ENCODE data around the gene ADAMTS10. TPM values are rescaled to one million over a fixed set of nuclear protein-coding genes. Genes with fewer than 3 reads are reported as not detected.

The ADAMTS10 gene
- total and polyA plus RNA-seq, 3 experiments from 2014 or later = 1.3 to 16.2 (median 13.2) TPM

DNA sequence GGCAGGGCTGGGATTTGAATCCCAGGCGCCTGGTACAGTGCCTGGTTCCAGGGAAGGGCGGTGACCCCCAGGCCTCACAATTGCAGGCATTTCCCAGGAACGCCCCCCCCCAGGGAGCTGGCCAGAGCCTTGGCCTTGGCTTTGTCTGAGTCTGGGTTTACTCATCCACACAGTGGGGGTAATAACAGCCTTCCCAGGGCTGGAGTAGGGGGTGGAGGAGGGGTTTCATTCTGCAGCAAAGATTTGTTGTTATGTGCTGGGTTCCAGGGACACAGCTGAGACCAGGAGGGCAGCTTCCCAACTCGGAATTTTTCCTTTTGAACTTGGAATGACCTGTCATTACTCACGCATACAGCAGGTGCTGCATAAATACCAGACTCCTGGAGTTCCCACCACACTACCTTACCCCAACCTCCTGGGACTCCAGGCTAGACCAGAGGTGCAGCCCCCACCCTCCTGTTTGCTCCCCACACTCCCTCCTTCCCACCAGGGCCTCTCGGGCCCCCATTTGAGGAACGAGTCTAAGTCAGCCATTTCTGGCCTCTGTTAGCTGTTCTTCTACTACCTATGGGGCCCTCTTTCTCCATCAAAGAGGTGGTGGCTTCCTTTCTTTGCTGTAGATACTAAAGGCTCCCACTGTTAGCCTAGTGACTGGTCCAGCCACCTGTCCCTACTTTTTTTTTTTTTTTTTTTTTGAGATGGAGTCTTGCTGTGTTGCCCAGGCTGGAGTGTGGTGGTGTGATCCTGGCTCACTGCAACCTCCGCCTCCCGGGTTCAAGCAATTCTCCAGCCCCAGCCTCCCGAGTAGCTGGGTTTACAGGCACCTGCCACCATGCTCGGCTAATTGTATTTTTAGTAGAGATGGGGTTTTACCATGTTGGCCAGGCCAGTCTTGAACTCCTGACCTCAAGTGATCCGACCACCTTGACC, 1.6 kb upstream of the ADAMTS10 start:
- Histone ChIP-seq H3K27me3 (ENCODE audit: insufficient read depth, low read length, poor library complexity, severe bottlenecking) (no peaks in the 10 kb centered on the region), H3K36me3 (ENCODE audit: insufficient read depth, low read length) (no peaks in the 10 kb centered on the region), H3K4me1 (ENCODE audit: insufficient read depth, low read length) (peaks cover 45% of the 10 kb centered on the region), H3K27ac (ENCODE audit: low read depth, low read length) (no peak overlapping the region), H3K4me3 (ENCODE audit: low read length) (no peak overlapping the region), H3K9me3 (ENCODE audit: low read length) (no peaks in the 10 kb centered on the region)
- ChIA-PET CTCF (interaction anchor here (0.9 to 2.3 kb wide), 7 partner anchors 7 to 42 kb away, joined by 3 to 9 read pairs (median 4); no protein-coding TSS in a partner anchor), POLR2A (interaction anchor here (0.5 to 2.5 kb wide), 7 partner anchors 9 to 289 kb away, joined by 3 to 11 read pairs (median 6); no protein-coding TSS in a partner anchor)
- Mint-ChIP-seq H3K27ac (peak overlapping the region; percentile 78 to 95 (median 86)), H3K27me3 (peaks cover 0 to 7% of the 10 kb centered on the region in 2 donors), H3K9me3 (peaks cover 0 to 2% (median 0%) of the 10 kb centered on the region in 5 donors), H3K4me3 (peak overlapping the region; percentile 75 to 89 (median 86)), H3K36me3 (peaks cover 0 to 14% (median 0%) of the 10 kb centered on the region in 3 donors), H3K4me1 (peaks cover 37 to 52% (median 40%) of the 10 kb centered on the region in 3 donors)
- DNase-seq = peak in 2 of 5 donors; percentile 43 to 56

DNA sequence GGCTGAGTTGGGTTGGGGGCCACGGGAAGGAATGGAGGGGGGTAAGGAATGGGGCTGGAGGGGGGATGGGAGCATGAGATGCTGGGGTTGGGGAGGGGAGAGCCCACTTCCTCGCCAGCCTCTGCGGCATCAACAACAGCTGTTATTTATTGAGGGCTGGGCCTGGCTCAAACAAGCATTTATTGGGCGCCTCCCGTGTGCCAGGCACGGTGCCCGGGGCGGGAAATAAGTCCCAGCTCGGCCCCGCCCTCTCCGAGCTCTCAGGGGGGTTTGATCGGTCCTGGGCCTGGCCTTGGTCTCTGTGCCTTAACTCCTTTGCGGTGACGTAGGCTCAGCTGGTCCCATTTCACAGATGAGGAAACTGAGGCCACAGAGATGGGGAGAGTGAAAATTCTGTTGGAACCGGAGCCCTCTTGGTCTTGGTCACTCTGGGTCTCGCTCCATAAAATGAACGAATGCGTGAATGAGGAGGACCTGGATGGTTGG, 919 bp upstream of the ADAMTS10 start:
- Mint-ChIP-seq H3K27ac (peak overlapping the region in 5 of 8 donors; percentile 35 to 85 (median 78)), H3K27me3 (peaks cover 0 to 7% of the 10 kb centered on the region in 2 donors), H3K4me3 (peak overlapping the region in 6 of 7 donors; percentile 55 to 87 (median 76)), H3K4me1 (peaks cover 37 to 58% (median 43%) of the 10 kb centered on the region in 3 donors), H3K9me3 (peaks cover 0 to 2% (median 0%) of the 10 kb centered on the region in 5 donors), H3K36me3 (peaks cover 0 to 18% (median 0%) of the 10 kb centered on the region in 3 donors)
- H3K36me3 ChIP-seq (ENCODE audit: insufficient read depth, low read length) = no peaks in the 10 kb centered on the region
- peaks cover 45% of the 10 kb centered on the region for H3K4me1 ChIP-seq (ENCODE audit: insufficient read depth, low read length)
- H3K9me3 ChIP-seq (ENCODE audit: low read length) = no peaks in the 10 kb centered on the region
- H3K4me3 ChIP-seq (ENCODE audit: low read length) = no peak overlapping the region
- no peaks in the 10 kb centered on the region for H3K27me3 ChIP-seq (ENCODE audit: insufficient read depth, low read length, poor library complexity, severe bottlenecking)
- ChIA-PET POLR2A (interaction anchor here (1.0 kb wide), 1 partner anchor 46 kb away, joined by 3 read pairs; no protein-coding TSS in a partner anchor), CTCF (interaction anchor here (0.6 to 2.0 kb wide), 4 partner anchors 31 to 43 kb away, joined by 3 to 9 read pairs (median 4); no protein-coding TSS in a partner anchor)
- no peak overlapping the region for H3K27ac ChIP-seq (ENCODE audit: low read depth, low read length)
- DNase-seq = peak in 1 of 5 donors; percentile 31

DNA sequence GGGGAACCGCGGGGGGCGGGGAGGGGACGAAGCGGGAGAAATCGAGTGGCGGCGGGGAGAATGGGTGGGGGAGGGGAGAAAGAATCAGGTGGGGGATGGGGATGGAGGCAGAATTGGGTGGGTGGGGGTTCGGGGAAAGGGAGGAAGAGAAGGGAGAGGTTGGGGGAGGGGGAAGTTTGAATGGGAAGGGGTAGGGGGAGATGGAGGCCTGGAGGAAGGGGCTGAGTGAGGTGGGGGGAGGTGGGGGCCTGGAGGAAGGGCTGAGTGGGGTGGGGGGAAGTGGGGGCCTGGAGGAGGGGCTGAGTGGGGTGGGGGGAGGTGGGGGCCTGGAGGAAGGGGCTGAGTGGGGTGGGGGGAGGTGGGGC, 403 bp upstream of the ADAMTS10 start:
- H3K36me3 Mint-ChIP-seq = peaks cover 0 to 20% (median 0%) of the 10 kb centered on the region in 3 donors
- POLR2A ChIA-PET = no interaction called here
- no peaks in the 10 kb centered on the region for H3K9me3 ChIP-seq (ENCODE audit: low read length)

DNA sequence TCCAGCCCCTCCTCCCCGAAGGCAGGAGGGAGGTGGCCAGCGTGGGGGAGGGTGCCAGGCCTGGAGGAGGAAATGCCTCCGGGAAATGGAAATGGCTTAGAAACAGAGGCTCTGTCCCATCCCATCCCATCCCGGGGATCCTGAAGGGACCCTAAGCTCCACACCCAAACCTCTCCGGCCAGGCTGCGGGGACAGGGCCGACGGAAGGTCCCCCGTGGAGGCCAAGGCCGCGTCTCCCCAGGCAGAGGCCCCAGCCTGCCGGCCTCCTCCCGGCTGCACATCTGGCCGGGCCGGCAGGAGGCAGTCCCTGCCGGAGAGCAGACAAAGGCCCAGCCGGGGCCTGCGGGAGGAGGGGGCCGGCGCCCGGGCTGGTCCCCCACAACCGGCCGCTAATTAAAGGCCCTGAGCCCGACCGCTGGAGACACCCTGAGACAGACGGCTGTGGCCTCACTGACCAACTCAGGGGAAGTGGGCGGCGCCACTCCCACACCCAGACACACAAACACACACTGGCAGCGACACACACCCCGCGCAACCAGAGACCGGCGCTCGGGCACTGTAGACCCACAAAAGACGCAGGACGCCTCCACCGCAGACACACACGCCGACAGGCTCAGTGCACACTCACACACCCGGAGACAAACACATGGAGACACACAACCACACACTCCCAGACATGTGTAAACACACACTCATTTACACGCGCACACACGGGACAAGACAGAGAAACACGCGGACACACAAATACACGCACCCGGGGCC, 1.1 kb downstream of the ADAMTS10 start:
- H3K4me3 ChIP-seq (ENCODE audit: low read length) = peak overlapping the region; percentile 94
- peaks cover 25 to 48% (median 35%) of the 10 kb centered on the region in 3 donors for H3K4me1 Mint-ChIP-seq
- H3K36me3 ChIP-seq (ENCODE audit: insufficient read depth, low read length) = no peaks in the 10 kb centered on the region
- H3K27ac ChIP-seq (ENCODE audit: low read depth, low read length) = no peak overlapping the region
- no peaks in the 10 kb centered on the region for H3K27me3 ChIP-seq (ENCODE audit: insufficient read depth, low read length, poor library complexity, severe bottlenecking)
- peak in 1 of 5 donors; percentile 25 for DNase-seq
- H3K36me3 Mint-ChIP-seq = peaks cover 0 to 31% (median 0%) of the 10 kb centered on the region in 3 donors
- POLR2A ChIA-PET = no interaction called here
- peaks cover 0 to 7% of the 10 kb centered on the region in 2 donors for H3K27me3 Mint-ChIP-seq
- H3K9me3 ChIP-seq (ENCODE audit: low read length) = no peaks in the 10 kb centered on the region
- peak overlapping the region in 7 of 8 donors; percentile 74 to 99 (median 92) for H3K27ac Mint-ChIP-seq
- CTCF ChIA-PET = no interaction called here
- peak overlapping the region; percentile 90 to 100 (median 97) for H3K4me3 Mint-ChIP-seq
- H3K4me1 ChIP-seq (ENCODE audit: insufficient read depth, low read length) = peaks cover 35% of the 10 kb centered on the region
- H3K9me3 Mint-ChIP-seq = peaks cover 0 to 2% (median 2%) of the 10 kb centered on the region in 5 donors

More for the DNA sequence above, 403 bp upstream of the ADAMTS10 start:
- DNase-seq = no peak
- Histone ChIP-seq H3K4me1 (ENCODE audit: insufficient read depth, low read length) (peaks cover 44% of the 10 kb centered on the region), H3K36me3 (ENCODE audit: insufficient read depth, low read length) (no peaks in the 10 kb centered on the region), H3K4me3 (ENCODE audit: low read length) (no peak overlapping the region), H3K27me3 (ENCODE audit: insufficient read depth, low read length, poor library complexity, severe bottlenecking) (no peaks in the 10 kb centered on the region), H3K27ac (ENCODE audit: low read depth, low read length) (no peak overlapping the region)
- peaks cover 0 to 7% of the 10 kb centered on the region in 2 donors for H3K27me3 Mint-ChIP-seq
- CTCF ChIA-PET = interaction anchor here (0.6 kb wide), 1 partner anchor 33 kb away, joined by 3 read pairs; no protein-coding TSS in a partner anchor
- H3K4me1 Mint-ChIP-seq = peaks cover 36 to 58% (median 43%) of the 10 kb centered on the region in 3 donors
- no peak overlapping the region for H3K27ac Mint-ChIP-seq
- H3K9me3 Mint-ChIP-seq = peaks cover 0 to 2% (median 0%) of the 10 kb centered on the region in 5 donors
- H3K4me3 Mint-ChIP-seq = no peak overlapping the region

DNA sequence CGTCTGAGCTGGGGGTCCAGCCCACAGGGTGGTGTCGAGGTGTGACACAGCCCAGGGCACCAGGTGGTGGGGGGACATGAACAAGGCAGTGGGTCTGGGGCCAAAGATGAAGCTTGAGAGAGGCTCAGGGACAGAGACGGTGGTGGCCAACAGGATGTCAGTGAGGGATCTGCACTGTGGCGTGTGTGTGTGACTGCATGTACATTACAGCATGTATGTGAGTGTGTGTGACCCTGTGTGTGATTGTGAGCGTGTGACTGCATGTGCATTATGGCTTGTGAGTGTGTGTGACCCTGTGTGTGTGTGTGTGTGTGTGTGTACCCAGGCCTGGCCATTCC, 1.6 kb downstream of the ADAMTS10 start:
- peaks cover 0 to 7% of the 10 kb centered on the region in 2 donors for H3K27me3 Mint-ChIP-seq
- Histone ChIP-seq H3K27me3 (ENCODE audit: insufficient read depth, low read length, poor library complexity, severe bottlenecking) (no peaks in the 10 kb centered on the region), H3K36me3 (ENCODE audit: insufficient read depth, low read length) (no peaks in the 10 kb centered on the region), H3K27ac (ENCODE audit: low read depth, low read length) (no peak overlapping the region), H3K9me3 (ENCODE audit: low read length) (no peaks in the 10 kb centered on the region), H3K4me1 (ENCODE audit: insufficient read depth, low read length) (peaks cover 35% of the 10 kb centered on the region), H3K4me3 (ENCODE audit: low read length) (no peak overlapping the region)
- ChIA-PET POLR2A (no interaction called here), CTCF (no interaction called here)
- DNase-seq = no peak
- H3K36me3 Mint-ChIP-seq = peaks cover 0 to 31% (median 0%) of the 10 kb centered on the region in 3 donors
- peaks cover 25 to 48% (median 35%) of the 10 kb centered on the region in 3 donors for H3K4me1 Mint-ChIP-seq
- peaks cover 0 to 2% (median 2%) of the 10 kb centered on the region in 5 donors for H3K9me3 Mint-ChIP-seq
- peak overlapping the region in 6 of 8 donors; percentile 46 to 89 (median 80) for H3K27ac Mint-ChIP-seq
- H3K4me3 Mint-ChIP-seq = peak overlapping the region; percentile 78 to 92 (median 87)

DNA sequence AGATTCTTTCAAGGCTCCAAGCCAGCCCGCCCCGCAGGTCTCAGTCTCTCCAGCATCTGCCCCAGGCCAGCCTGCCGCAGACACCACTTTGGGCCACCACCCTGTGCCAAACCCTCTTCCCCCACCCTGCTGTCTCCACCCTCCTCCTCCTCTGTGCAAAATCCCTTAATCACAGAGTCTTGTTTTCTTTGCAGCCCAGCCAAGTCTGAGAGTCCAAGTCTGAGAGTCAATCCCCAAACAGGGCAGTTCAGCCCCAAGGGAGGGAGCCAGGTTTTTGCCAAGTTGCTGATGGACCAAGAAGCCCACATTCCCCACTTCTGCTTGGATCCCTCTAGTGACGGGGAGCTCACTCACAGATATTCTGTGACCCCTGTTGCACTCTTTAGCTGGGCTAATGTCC, 3.1 kb downstream of the ADAMTS10 start:
- DNase-seq = no peak
- Histone ChIP-seq H3K4me1 (ENCODE audit: insufficient read depth, low read length) (peaks cover 29% of the 10 kb centered on the region), H3K36me3 (ENCODE audit: insufficient read depth, low read length) (no peaks in the 10 kb centered on the region), H3K9me3 (ENCODE audit: low read length) (no peaks in the 10 kb centered on the region), H3K27ac (ENCODE audit: low read depth, low read length) (no peak overlapping the region), H3K27me3 (ENCODE audit: insufficient read depth, low read length, poor library complexity, severe bottlenecking) (no peaks in the 10 kb centered on the region), H3K4me3 (ENCODE audit: low read length) (no peak overlapping the region)
- Mint-ChIP-seq H3K4me3 (peak overlapping the region in 4 of 7 donors; percentile 13 to 80 (median 34)), H3K4me1 (peaks cover 25 to 43% (median 31%) of the 10 kb centered on the region in 3 donors), H3K36me3 (peaks cover 0 to 44% (median 0%) of the 10 kb centered on the region in 3 donors), H3K9me3 (peaks cover 0 to 2% (median 2%) of the 10 kb centered on the region in 5 donors), H3K27me3 (peaks cover 0 to 7% of the 10 kb centered on the region in 2 donors), H3K27ac (peak overlapping the region in 2 of 8 donors; percentile 19 to 26)
- ChIA-PET POLR2A (no interaction called here), CTCF (interaction anchor here (0.8 to 1.5 kb wide), 2 partner anchors 10 to 27 kb away, joined by 4 read pairs; no protein-coding TSS in a partner anchor)

DNA sequence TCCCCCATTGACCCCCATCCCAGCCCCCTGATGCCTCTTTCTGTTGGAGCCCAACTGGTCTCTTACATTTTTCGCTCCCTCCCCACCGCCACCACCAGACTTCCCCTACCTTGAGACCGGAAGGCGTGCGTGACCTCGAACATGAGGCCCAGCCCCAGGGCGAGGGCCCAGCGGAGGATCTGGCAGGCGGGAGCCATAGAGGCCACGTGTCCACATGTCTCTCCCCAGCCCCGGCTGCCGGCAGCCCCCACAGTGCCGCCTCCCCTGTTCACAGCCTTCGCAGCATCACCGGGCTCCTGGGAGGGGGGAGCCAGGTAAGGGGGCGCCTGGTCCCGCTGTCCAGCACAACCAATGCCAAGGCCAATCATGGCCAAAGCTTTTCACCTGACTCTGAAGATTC, 5.0 kb downstream of the ADAMTS10 start:
- no peak overlapping the region for H3K27ac Mint-ChIP-seq
- H3K4me3 ChIP-seq (ENCODE audit: low read length) = no peak overlapping the region
- H3K9me3 ChIP-seq (ENCODE audit: low read length) = no peaks in the 10 kb centered on the region
- ChIA-PET POLR2A (no interaction called here), CTCF (interaction anchor here (1.1 kb wide), 1 partner anchor 11 kb away, joined by 5 read pairs; no protein-coding TSS in a partner anchor)
- DNase-seq = no peak
- peaks cover 14 to 32% (median 22%) of the 10 kb centered on the region in 3 donors for H3K4me1 Mint-ChIP-seq
- H3K4me3 Mint-ChIP-seq = no peak overlapping the region
- H3K27me3 Mint-ChIP-seq = peaks cover 0 to 5% of the 10 kb centered on the region in 2 donors
- peaks cover 0 to 2% (median 2%) of the 10 kb centered on the region in 5 donors for H3K9me3 Mint-ChIP-seq
- H3K27ac ChIP-seq (ENCODE audit: low read depth, low read length) = no peak overlapping the region
- peaks cover 0 to 57% (median 4%) of the 10 kb centered on the region in 3 donors for H3K36me3 Mint-ChIP-seq
- H3K4me1 ChIP-seq (ENCODE audit: insufficient read depth, low read length) = peaks cover 18% of the 10 kb centered on the region
- no peaks in the 10 kb centered on the region for H3K27me3 ChIP-seq (ENCODE audit: insufficient read depth, low read length, poor library complexity, severe bottlenecking)
- H3K36me3 ChIP-seq (ENCODE audit: insufficient read depth, low read length) = no peaks in the 10 kb centered on the region

Measured in CD8-positive, alpha-beta memory T cell (primary cell).